HG03342 (cell line): Measurements from ENCODE around the gene GPR17.
A peak's percentile ranks its signal among the peaks of the same experiment; 100 is the strongest.

Experiments used
- ATAC-seq: cut with Tn5 transposase; IDR thresholded peaks from one replicate; pipeline ENCODE4 v1.9.1; 2021; ENCODE audit warnings: mild to moderate bottlenecking, moderate library complexity; ENCODE audit not compliant: unreplicated experiment

The GPR17 gene

GRCh38 chr2:127628767-127629614 is 17.0 kb upstream of the GPR17 start:
- ATAC-seq = no peak

DNA sequence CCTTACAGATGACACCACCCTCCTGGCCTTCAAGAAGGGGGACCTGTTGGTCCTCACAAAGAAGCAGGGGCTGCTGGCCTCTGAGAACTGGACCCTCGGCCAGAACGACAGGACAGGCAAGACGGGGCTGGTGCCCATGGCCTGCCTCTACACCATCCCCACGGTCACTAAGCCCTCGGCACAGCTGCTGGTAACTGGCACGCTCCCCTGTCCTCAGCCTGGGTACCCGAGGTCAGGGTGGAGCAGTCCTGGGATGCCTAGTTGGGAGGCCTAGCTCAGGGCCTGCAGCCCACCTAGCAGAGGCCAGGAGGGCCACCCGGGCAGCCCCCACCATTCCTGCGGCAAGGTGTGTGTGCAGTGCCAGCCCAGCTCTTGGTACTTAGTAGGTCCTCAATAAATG is 16.3 kb upstream of the GPR17 start:
- no peak for ATAC-seq

GRCh38 chr2:127630096-127630863 is 15.7 kb upstream of the GPR17 start:
- no peak for ATAC-seq

- no peak for ATAC-seq
These were observed 15.0 kb upstream of the GPR17 start for GRCh38 chr2:127630864-127631540.

- ATAC-seq = no peak
These were observed 14.4 kb upstream of the GPR17 start for GRCh38 chr2:127631541-127631996.

- ATAC-seq = no peak
These were observed 13.9 kb upstream of the GPR17 start for GRCh38 chr2:127631997-127632581.

- ATAC-seq = peak; percentile 54
These were observed 13.1 kb upstream of the GPR17 start for GRCh38 chr2:127632592-127633489.

- ATAC-seq = no peak
These were observed 12.3 kb upstream of the GPR17 start for GRCh38 chr2:127633556-127634065.

- ATAC-seq = no peak
These were observed 11.8 kb upstream of the GPR17 start for GRCh38 chr2:127634066-127634617.

GRCh38 chr2:127634626-127635379 is 11.2 kb upstream of the GPR17 start:
- no peak for ATAC-seq

DNA sequence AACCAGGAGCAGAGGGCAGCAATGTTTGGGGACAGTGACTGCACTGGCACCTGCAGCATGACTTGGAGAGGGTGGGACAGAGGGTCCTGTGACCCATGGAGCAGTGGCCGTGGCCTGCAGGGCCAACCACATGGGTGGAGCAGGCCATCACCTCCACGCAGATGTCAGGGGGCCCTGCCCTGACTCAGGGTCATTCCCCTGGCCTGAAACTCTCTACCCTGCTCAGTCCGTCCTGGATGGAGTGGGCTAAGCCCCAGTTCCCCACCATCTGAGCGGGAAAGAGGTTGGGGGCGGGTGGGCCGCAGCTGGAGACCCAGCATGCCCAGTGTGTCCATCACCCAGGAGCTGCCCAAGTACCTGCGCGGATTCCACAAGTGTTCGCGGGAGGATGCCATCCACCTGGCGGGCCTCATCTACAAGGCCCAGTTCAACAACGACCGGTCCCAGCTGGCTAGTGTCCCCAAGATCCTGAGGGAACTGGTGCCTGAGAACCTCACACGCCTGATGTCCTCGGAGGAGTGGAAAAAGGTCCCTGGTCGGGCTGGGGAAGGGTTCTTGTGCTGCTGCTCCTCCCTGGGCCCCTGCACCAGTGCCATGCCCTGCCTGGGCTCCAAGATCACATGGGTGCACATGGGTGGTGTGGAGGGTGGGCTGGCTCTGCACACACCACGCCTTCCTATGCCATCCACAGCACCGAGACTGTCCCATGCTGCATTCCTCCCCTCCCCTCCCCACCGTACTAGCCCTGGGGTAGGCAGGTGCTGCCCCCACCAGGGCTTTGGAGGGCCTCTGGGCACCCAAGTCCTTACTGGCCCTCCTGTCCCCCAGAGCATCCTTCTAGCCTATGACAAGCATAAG is 10.3 kb upstream of the GPR17 start:
- ATAC-seq = no peak

DNA sequence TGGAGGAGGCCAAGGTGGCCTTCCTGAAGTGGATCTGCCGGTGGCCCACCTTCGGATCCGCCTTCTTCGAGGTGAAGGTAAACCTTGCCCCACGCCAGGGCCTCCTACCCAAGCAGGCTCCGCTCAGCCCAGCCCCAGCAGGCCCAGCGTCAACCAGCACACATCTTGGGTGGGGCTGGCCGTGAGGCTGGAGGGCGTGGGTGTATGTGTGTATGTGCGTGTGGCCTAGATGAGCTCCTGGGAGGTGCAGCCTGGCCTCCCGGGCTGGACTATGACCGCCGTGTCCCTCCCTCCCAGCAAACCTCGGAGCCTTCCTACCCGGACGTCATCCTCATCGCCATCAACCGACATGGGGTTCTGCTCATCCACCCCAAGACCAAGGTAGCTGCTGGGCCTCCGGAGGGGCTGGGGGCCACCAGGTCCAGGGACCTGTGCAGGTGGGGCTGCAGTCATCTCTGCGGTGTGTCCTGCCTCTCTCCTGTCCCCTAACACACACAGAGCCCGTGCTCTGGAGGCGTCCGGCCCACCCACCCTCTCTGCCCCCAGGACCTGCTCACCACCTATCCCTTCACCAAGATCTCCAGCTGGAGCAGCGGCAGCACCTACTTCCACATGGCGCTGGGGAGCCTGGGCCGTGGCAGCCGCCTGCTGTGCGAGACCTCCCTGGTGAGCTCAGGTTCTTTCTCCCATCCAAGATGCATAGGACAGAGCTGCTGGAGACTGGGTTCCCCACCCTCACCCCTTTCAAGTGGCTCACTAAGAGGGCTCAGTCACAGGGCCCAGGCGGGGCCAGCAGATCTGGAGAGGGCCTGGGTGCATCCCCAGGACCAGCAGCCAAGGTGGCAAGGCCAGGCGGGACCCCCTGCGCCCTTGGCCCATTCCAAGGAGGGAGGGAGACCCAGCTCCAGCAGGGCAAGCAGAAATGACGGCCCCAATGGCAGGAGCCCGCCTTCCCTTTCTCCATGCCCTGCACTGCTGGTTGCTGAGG is 9.4 kb upstream of the GPR17 start:
- ATAC-seq = no peak

DNA sequence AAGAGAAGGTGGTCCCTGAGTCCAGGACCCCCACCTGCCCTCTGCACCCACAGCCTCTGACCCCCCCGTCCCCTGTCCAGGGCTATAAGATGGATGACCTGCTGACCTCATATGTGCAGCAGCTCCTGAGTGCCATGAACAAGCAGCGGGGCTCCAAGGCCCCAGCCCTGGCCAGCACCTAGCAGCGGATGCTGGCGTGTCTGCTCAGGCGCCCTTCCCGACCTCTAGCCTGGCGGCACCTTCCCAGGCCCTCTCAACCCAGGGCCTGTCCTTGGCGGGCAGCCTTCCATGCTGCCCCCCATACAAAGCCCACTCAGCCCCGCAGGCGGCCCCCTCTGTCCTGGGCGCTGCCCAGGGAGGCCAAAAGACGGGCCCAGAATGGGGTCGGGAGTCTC is 8.7 kb upstream of the GPR17 start:
- ATAC-seq = no peak

DNA sequence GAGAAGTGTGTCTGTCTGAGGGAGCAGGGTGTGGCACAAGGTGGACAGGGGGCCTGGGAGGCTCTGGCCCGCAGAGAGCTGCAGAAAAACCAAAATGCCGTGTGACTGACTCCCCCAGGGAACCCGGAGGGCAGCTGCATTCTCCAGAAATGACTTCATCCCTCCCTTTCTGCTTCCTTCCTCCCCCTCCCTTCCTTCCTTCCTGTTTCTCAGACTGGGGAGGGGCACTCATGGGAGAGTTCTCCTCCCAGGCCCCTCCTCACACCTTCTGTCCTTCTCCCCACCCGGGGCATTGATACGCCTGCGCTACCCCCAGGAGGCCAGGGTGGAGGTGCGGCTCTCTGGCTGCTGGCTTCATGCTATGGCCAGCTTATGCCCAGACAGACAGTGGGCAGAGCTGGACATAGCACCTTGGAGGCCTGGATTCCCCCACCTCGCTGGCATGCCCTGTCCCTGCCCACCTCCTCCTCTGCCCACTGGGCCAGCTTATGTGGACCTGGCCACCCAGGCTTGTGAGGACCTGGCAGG is 8.2 kb upstream of the GPR17 start:
- ATAC-seq = no peak

GRCh38 chr2:127638361-127639110 is 7.4 kb upstream of the GPR17 start:
- ATAC-seq = no peak

DNA sequence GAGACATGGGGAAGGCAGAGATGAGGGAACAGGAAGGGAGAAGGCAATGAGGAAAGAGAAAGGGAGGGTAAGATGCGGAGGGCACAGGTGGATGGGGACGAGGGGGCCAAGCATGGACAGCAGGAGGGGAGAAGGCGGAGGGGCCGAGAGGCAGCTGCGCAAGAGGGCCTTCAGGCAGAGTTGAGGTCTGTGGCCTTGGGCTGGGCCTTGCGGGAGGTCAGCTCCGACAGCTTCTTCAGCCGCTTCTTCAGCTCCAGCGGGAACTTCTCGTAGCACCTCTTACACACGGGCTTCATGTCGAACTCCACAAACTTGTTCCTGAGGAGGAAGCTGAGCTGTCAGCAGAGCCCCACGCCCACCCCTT is 6.9 kb upstream of the GPR17 start:
- no peak for ATAC-seq
